Fibroblast of lung (primary cell): ENCODE results near the gene SHFL. TPM values are rescaled to one million over a fixed set of nuclear protein-coding genes. Genes with fewer than 3 reads are reported as not detected.

Experiments
- DNase-seq, 2 donors: peaks; one replicate each; pipeline versions ENCODE4 v3.0.0 to v3.0.0-alpha.2; 2010; ENCODE audit warnings: low read depth in 2 of 2
- H2AFZ ChIP-seq: 2 replicates; pipeline ENCODE4 v1.5.1; 2012; ENCODE audit warnings: low read length, control low read depth, inconsistent platforms
- H3K27ac ChIP-seq: 2 replicates; pipeline ENCODE4 v1.5.1; 2011; ENCODE audit warnings: low read length, control low read depth; ENCODE audit not compliant: insufficient read depth
- H3K27me3 ChIP-seq: 2 replicates; pipeline ENCODE4 v1.5.1; 2011; ENCODE audit warnings: mild to moderate bottlenecking, low read length; ENCODE audit not compliant: control insufficient read depth, insufficient read depth
- H3K36me3 ChIP-seq: 2 replicates; pipeline ENCODE4 v1.5.1; 2011; ENCODE audit warnings: low read length; ENCODE audit not compliant: control insufficient read depth, insufficient read depth
- H3K4me1 ChIP-seq: 2 replicates; pipeline ENCODE4 v1.5.1; 2011; ENCODE audit warnings: low read length; ENCODE audit not compliant: control insufficient read depth, insufficient read depth; ENCODE audit errors: extremely low read depth
- H3K4me2 ChIP-seq: 2 replicates; pipeline ENCODE4 v1.5.1; 2011; ENCODE audit warnings: low read length, control low read depth; ENCODE audit not compliant: insufficient read depth; ENCODE audit errors: extremely low read depth
- H3K4me3 ChIP-seq, 4 experiments: fragments of 200-600 bp in 1 of 4; sonication (generic) in 1 of 4; replicated peaks in 1 of 4; 2 replicates each; pipeline ENCODE4 v1.5.1; 2011 to 2016; ENCODE audit warnings: low read length in 4 of 4, low read depth in 3 of 4, mild to moderate bottlenecking in 3 of 4, control low read depth in 2 of 4, inconsistent platforms in 1 of 4, mixed read lengths in 1 of 4; ENCODE audit not compliant: insufficient read depth in 1 of 4; ENCODE audit errors: control extremely low read depth in 1 of 4
- H3K79me2 ChIP-seq: 2 replicates; pipeline ENCODE4 v1.5.1; 2012; ENCODE audit warnings: mild to moderate bottlenecking, low read length, inconsistent platforms; ENCODE audit not compliant: control insufficient read depth, insufficient read depth
- H3K9ac ChIP-seq: 2 replicates; pipeline ENCODE4 v1.5.1; 2011; ENCODE audit warnings: mild to moderate bottlenecking, low read length, control low read depth; ENCODE audit not compliant: insufficient read depth
- H3K9me3 ChIP-seq: 2 replicates; pipeline ENCODE4 v1.5.1; 2012; ENCODE audit warnings: low read depth, low read length; ENCODE audit not compliant: control insufficient read depth, insufficient read depth
- H4K20me1 ChIP-seq: 2 replicates; pipeline ENCODE4 v1.5.1; 2011; ENCODE audit warnings: low read length; ENCODE audit not compliant: control insufficient read depth, insufficient read depth; ENCODE audit errors: extremely low read depth
- CTCF ChIP-seq, 2 donors: IDR thresholded peaks in 1 of 2; conservative IDR thresholded peaks in 1 of 2; 1 replicate in 1 of 2; 2 replicates in 1 of 2; pipeline ENCODE4 v1.5.1; 2011 to 2012; ENCODE audit warnings: low read length in 2 of 2, control low read depth in 1 of 2, inconsistent platforms in 1 of 2, low read depth in 1 of 2, mild to moderate bottlenecking in 1 of 2
- EZH2 ChIP-seq: IDR thresholded peaks from 2 replicates; pipeline ENCODE4 v1.5.1; 2012; ENCODE audit warnings: low read length, control low read depth, mild to moderate bottlenecking; ENCODE audit errors: missing control alignments
- polyA plus RNA-seq, 2 donors: library from polyadenylated mRNA; depleted of rRNA in 1 of 2; stranded (reverse) in 1 of 2; unstranded in 1 of 2; fragments of >200 nt; gene quantifications; 2 replicates each; pipeline ENCODE4 v1.2.1, GENCODE V29; 2011 to 2012; ENCODE audit warnings: missing spikeins in 1 of 2
- total RNA-seq: library from RNA; depleted of rRNA; stranded (reverse); fragments of >200 nt; gene quantifications from 2 replicates; pipeline ENCODE4 v1.2.1, GENCODE V29; 2014

Gene SHFL
- total and polyA plus RNA-seq, 2 donors (not counting 1 experiment from before 2014, with no cell fraction given): 29.0 to 29.4 TPM

GRCh38 chr19:10136936-10137335 lies 50.8 kb downstream of the SHFL start:
- Histone ChIP-seq H2AFZ (no peak overlapping the region), H3K27me3 (no peaks in the 10 kb centered on the region), H4K20me1 (no peaks in the 10 kb centered on the region), H3K27ac (no peak overlapping the region), H3K79me2 (no peaks in the 10 kb centered on the region), H3K9me3 (no peaks in the 10 kb centered on the region), H3K4me2 (no peak overlapping the region), H3K4me3 (no peak overlapping the region), H3K4me1 (no peaks in the 10 kb centered on the region), H3K9ac (no peak overlapping the region), H3K36me3 (peaks cover 48% of the 10 kb centered on the region)
- DNase-seq: no peak
- no peak for TF ChIP-seq EZH2
- no peak for TF ChIP-seq CTCF (conservative IDR thresholded peaks at IDR 0.05 in 1 of 2, IDR thresholded peaks at IDR 0.05 in 1 of 2; ENCODE audit: low read depth in 1 of 2, low read length in 2 of 2)

GRCh38 chr19:10137751-10138682 lies 51.9 kb downstream of the SHFL start:
- TF ChIP-seq CTCF (conservative IDR thresholded peaks at IDR 0.05 in 1 of 2, IDR thresholded peaks at IDR 0.05 in 1 of 2; ENCODE audit: low read depth in 1 of 2, low read length in 2 of 2) (no peak), EZH2 (no peak)
- no peak overlapping the region for H3K9ac ChIP-seq
- H3K9me3 ChIP-seq: no peaks in the 10 kb centered on the region
- no peaks in the 10 kb centered on the region for H4K20me1 ChIP-seq
- no peaks in the 10 kb centered on the region for H3K79me2 ChIP-seq
- H3K36me3 ChIP-seq: peaks cover 56% of the 10 kb centered on the region
- H3K27ac ChIP-seq: no peak overlapping the region
- no peaks in the 10 kb centered on the region for H3K27me3 ChIP-seq
- no peaks in the 10 kb centered on the region for H3K4me1 ChIP-seq
- DNase-seq: no peak
- H3K4me2 ChIP-seq: no peak overlapping the region
- no peak overlapping the region for H3K4me3 ChIP-seq
- no peak overlapping the region for H2AFZ ChIP-seq

GRCh38 chr19:10138879-10139795 lies 53.0 kb downstream of the SHFL start:
- Histone ChIP-seq H4K20me1 (no peaks in the 10 kb centered on the region), H3K4me2 (no peak overlapping the region), H3K79me2 (no peaks in the 10 kb centered on the region), H3K4me1 (no peaks in the 10 kb centered on the region), H3K9me3 (no peaks in the 10 kb centered on the region), H3K27ac (no peak overlapping the region), H3K27me3 (no peaks in the 10 kb centered on the region), H2AFZ (no peak overlapping the region), H3K36me3 (peaks cover 54% of the 10 kb centered on the region), H3K9ac (no peak overlapping the region), H3K4me3 (no peak overlapping the region)
- TF ChIP-seq EZH2 (no peak), CTCF (conservative IDR thresholded peaks at IDR 0.05 in 1 of 2, IDR thresholded peaks at IDR 0.05 in 1 of 2; ENCODE audit: low read depth in 1 of 2, low read length in 2 of 2) (no peak)
- DNase-seq: no peak
